Measurements from ENCODE around the gene SERPINB12. TPM values are rescaled to one million over a fixed set of nuclear protein-coding genes. Genes with fewer than 3 reads are reported as not detected.

Gene SERPINB12
- total and polyA plus RNA-seq, 2 donors from 2014 or later = not detected

DNA sequence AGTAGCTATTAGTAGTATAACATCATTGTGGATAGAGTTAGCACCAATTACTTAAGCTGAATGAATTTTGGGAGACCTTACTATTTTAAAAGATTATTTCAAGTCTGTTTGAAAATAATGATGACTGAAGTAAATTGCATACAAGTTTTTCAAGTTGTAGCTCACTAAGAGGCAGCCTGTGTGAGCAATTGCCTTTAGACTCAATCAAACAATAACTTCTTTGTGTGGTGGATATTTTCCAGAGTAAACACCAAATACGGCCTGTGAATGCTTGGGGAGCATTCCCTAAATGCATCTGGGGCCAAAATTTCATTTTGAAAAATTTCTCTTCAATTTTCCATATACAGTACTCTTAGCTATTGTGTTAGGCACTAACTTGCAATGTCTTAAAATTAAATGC, 7.9 kb downstream of the SERPINB12 start:
- Histone ChIP-seq H3K9ac (ENCODE audit: low read length in 3 of 3) (no peak overlapping the region), H3K4me1 (ENCODE audit: control insufficient read depth in 2 of 3, insufficient read depth in 2 of 3, low read depth in 1 of 3, low read length in 3 of 3) (no peaks in the 10 kb centered on the region), H3K9me3 (ENCODE audit: control insufficient read depth in 2 of 3, insufficient read depth in 1 of 3, low read length in 3 of 3) (no peaks in the 10 kb centered on the region), H3K4me3 (ENCODE audit: low read length in 3 of 3) (no peak overlapping the region), H3K36me3 (ENCODE audit: control insufficient read depth in 2 of 3, insufficient read depth in 3 of 3, low read length in 3 of 3) (no peaks in the 10 kb centered on the region), H3K27ac (ENCODE audit: low read depth in 2 of 2, low read length in 2 of 2) (no peak overlapping the region), H3K27me3 (ENCODE audit: control insufficient read depth, insufficient read depth, low read length) (no peaks in the 10 kb centered on the region)
- TF ChIP-seq, protein P1, sequence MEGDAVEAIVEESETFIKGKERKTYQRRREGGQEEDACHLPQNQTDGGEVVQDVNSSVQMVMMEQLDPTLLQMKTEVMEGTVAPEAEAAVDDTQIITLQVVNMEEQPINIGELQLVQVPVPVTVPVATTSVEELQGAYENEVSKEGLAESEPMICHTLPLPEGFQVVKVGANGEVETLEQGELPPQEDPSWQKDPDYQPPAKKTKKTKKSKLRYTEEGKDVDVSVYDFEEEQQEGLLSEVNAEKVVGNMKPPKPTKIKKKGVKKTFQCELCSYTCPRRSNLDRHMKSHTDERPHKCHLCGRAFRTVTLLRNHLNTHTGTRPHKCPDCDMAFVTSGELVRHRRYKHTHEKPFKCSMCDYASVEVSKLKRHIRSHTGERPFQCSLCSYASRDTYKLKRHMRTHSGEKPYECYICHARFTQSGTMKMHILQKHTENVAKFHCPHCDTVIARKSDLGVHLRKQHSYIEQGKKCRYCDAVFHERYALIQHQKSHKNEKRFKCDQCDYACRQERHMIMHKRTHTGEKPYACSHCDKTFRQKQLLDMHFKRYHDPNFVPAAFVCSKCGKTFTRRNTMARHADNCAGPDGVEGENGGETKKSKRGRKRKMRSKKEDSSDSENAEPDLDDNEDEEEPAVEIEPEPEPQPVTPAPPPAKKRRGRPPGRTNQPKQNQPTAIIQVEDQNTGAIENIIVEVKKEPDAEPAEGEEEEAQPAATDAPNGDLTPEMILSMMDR (IDR thresholded peaks at IDR 0.05; ENCODE audit: borderline replicate concordance, extremely low read depth, insufficient read depth) = no peak
- intact Hi-C loops (cut with DNase I) = no loop called here
- no peak for DNase-seq
- no peak for FAIRE-seq

- no peak overlapping the region for H3K27ac ChIP-seq (ENCODE audit: low read depth in 2 of 2, low read length in 2 of 2)
- no peak for FAIRE-seq
These were observed 9.6 kb downstream of the SERPINB12 start for GRCh38 chr18:63551769-63552168.

DNA sequence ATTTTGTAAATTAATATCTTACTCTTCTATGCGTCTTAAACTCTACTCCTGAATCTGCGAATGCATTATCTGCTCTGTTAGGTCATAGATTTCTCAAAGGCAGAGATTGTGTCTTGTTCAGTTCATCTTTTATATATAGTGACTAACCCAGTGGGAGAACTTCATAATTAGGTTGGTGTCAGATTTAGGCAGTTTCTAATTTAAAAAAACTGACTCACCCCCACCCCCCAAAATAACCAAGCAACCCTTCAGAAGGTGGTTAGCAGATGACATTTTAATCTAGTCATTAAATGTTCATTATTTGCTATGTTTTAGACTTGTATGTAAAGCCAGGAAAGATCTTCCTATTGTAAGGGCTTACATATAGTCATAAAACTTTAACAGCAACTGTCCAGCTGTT, 10.4 kb downstream of the SERPINB12 start:
- Histone ChIP-seq H3K27me3 (ENCODE audit: control insufficient read depth, insufficient read depth, low read length) (no peaks in the 10 kb centered on the region), H3K4me3 (ENCODE audit: low read length in 3 of 3) (no peak overlapping the region), H3K9me3 (ENCODE audit: control insufficient read depth in 2 of 3, insufficient read depth in 1 of 3, low read length in 3 of 3) (no peaks in the 10 kb centered on the region), H3K9ac (ENCODE audit: low read length in 3 of 3) (no peak overlapping the region), H3K27ac (ENCODE audit: low read depth in 2 of 2, low read length in 2 of 2) (no peak overlapping the region), H3K36me3 (ENCODE audit: control insufficient read depth in 2 of 3, insufficient read depth in 3 of 3, low read length in 3 of 3) (no peaks in the 10 kb centered on the region), H3K4me1 (ENCODE audit: control insufficient read depth in 2 of 3, insufficient read depth in 2 of 3, low read depth in 1 of 3, low read length in 3 of 3) (no peaks in the 10 kb centered on the region)
- FAIRE-seq (no peak), DNase-seq (no peak)
- intact Hi-C loops (cut with DNase I) = no loop called here
- TF ChIP-seq, protein P1 (IDR thresholded peaks at IDR 0.05; ENCODE audit: borderline replicate concordance, extremely low read depth, insufficient read depth) = no peak

More at GRCh38 chr18:63551769-63552168, 9.6 kb downstream of the SERPINB12 start:
- Histone ChIP-seq H3K9ac (ENCODE audit: low read length in 3 of 3) (no peak overlapping the region), H3K4me1 (ENCODE audit: control insufficient read depth in 2 of 3, insufficient read depth in 2 of 3, low read depth in 1 of 3, low read length in 3 of 3) (no peaks in the 10 kb centered on the region), H3K36me3 (ENCODE audit: control insufficient read depth in 2 of 3, insufficient read depth in 3 of 3, low read length in 3 of 3) (no peaks in the 10 kb centered on the region), H3K4me3 (ENCODE audit: low read length in 3 of 3) (no peak overlapping the region), H3K9me3 (ENCODE audit: control insufficient read depth in 2 of 3, insufficient read depth in 1 of 3, low read length in 3 of 3) (no peaks in the 10 kb centered on the region), H3K27me3 (ENCODE audit: control insufficient read depth, insufficient read depth, low read length) (no peaks in the 10 kb centered on the region)
- intact Hi-C loops (cut with DNase I) = no loop called here
- TF ChIP-seq, protein P1 (IDR thresholded peaks at IDR 0.05; ENCODE audit: borderline replicate concordance, extremely low read depth, insufficient read depth) = no peak
- no peak for DNase-seq

- no peak for FAIRE-seq
- no peaks in the 10 kb centered on the region for H3K36me3 ChIP-seq (ENCODE audit: control insufficient read depth in 2 of 3, insufficient read depth in 3 of 3, low read length in 3 of 3)
- H3K9me3 ChIP-seq (ENCODE audit: control insufficient read depth in 2 of 3, insufficient read depth in 1 of 3, low read length in 3 of 3) = no peaks in the 10 kb centered on the region
- no peak overlapping the region for H3K9ac ChIP-seq (ENCODE audit: low read length in 3 of 3)
- TF ChIP-seq, protein P1 (IDR thresholded peaks at IDR 0.05; ENCODE audit: borderline replicate concordance, extremely low read depth, insufficient read depth) = no peak
- no peak overlapping the region for H3K27ac ChIP-seq (ENCODE audit: low read depth in 2 of 2, low read length in 2 of 2)
- H3K4me3 ChIP-seq (ENCODE audit: low read length in 3 of 3) = no peak overlapping the region
- intact Hi-C loops (cut with DNase I) = no loop called here
- no peaks in the 10 kb centered on the region for H3K4me1 ChIP-seq (ENCODE audit: control insufficient read depth in 2 of 3, insufficient read depth in 2 of 3, low read depth in 1 of 3, low read length in 3 of 3)
- peak in 2 of 5 donors; percentile 10 to 32 for DNase-seq
- no peaks in the 10 kb centered on the region for H3K27me3 ChIP-seq (ENCODE audit: control insufficient read depth, insufficient read depth, low read length)
These were observed 10.9 kb downstream of the SERPINB12 start for GRCh38 chr18:63553081-63553480.
